Astrocyte (in vitro differentiated cells and primary cell): Measurements from ENCODE around the gene RAB37. TPM values are rescaled to one million over a fixed set of nuclear protein-coding genes. Genes with fewer than 3 reads are reported as not detected.

ENCODE experiments used
- DNase-seq: peaks from one replicate; pipeline ENCODE4 v3.0.0-alpha.2; 2010; ENCODE audit warnings: low read depth
- FAIRE-seq: peaks from 2 replicates; lab custom pipeline; 2011; peaks lifted over from hg19 to GRCh38; lab: Jason Lieb, UNC
- H2AFZ ChIP-seq: 2 replicates; pipeline ENCODE4 v1.6.0; 2012; ENCODE audit warnings: low read depth, low read length, inconsistent platforms
- H3K27ac ChIP-seq: 2 replicates; pipeline ENCODE4 v1.5.1; 2011; ENCODE audit warnings: low read depth, low read length, inconsistent platforms
- H3K27me3 ChIP-seq: 2 replicates; pipeline ENCODE4 v1.6.0; 2011; ENCODE audit warnings: low read length, inconsistent platforms; ENCODE audit not compliant: insufficient read depth
- H3K36me3 ChIP-seq: 2 replicates; pipeline ENCODE4 v1.5.1; 2011; ENCODE audit warnings: low read length, inconsistent platforms; ENCODE audit not compliant: insufficient read depth
- H3K4me1 ChIP-seq: 2 replicates; pipeline ENCODE4 v1.5.1; 2011; ENCODE audit warnings: low read length, inconsistent platforms; ENCODE audit not compliant: insufficient read depth
- H3K4me2 ChIP-seq: 2 replicates; pipeline ENCODE4 v1.6.0; 2012; ENCODE audit warnings: low read length, inconsistent platforms
- H3K4me3 ChIP-seq: 2 replicates; pipeline ENCODE4 v1.5.1; 2011; ENCODE audit warnings: low read depth, mild to moderate bottlenecking, low read length, inconsistent platforms; ENCODE audit not compliant: insufficient read depth
- H3K79me2 ChIP-seq: 2 replicates; pipeline ENCODE4 v1.6.0; 2012; ENCODE audit warnings: mild to moderate bottlenecking, low read length, inconsistent platforms; ENCODE audit not compliant: insufficient read depth
- H3K9ac ChIP-seq: 2 replicates; pipeline ENCODE4 v1.6.0; 2012; ENCODE audit warnings: mild to moderate bottlenecking, low read length, inconsistent platforms
- H3K9me3 ChIP-seq: 2 replicates; pipeline ENCODE4 v1.5.1; 2012; ENCODE audit warnings: low read depth, mild to moderate bottlenecking, low read length, inconsistent platforms; ENCODE audit not compliant: insufficient read depth
- H4K20me1 ChIP-seq: 2 replicates; pipeline ENCODE4 v1.6.0; 2012; ENCODE audit warnings: low read length, inconsistent platforms; ENCODE audit not compliant: insufficient read depth
- H3K27ac Mint-ChIP-seq: one replicate; pipeline ENCODE4 v1.8.0; 2021; ENCODE audit warnings: mild to moderate bottlenecking, mixed read lengths; ENCODE audit not compliant: unreplicated experiment
- H3K27me3 Mint-ChIP-seq: one replicate; pipeline ENCODE4 v1.8.0; 2021; ENCODE audit warnings: low read depth, mixed read lengths; ENCODE audit not compliant: unreplicated experiment
- H3K36me3 Mint-ChIP-seq: one replicate; pipeline ENCODE4 v1.8.0; 2021; ENCODE audit warnings: low read depth, mixed read lengths; ENCODE audit not compliant: unreplicated experiment
- H3K4me1 Mint-ChIP-seq: one replicate; pipeline ENCODE4 v1.8.0; 2021; ENCODE audit warnings: low read depth, mixed read lengths; ENCODE audit not compliant: unreplicated experiment
- H3K4me3 Mint-ChIP-seq: one replicate; pipeline ENCODE4 v1.8.0; 2021; ENCODE audit warnings: mild to moderate bottlenecking, moderate library complexity, mixed read lengths; ENCODE audit not compliant: unreplicated experiment
- H3K9me3 Mint-ChIP-seq: one replicate; pipeline ENCODE4 v1.8.0; 2021; ENCODE audit warnings: mild to moderate bottlenecking, mixed read lengths; ENCODE audit not compliant: unreplicated experiment
- EZH2 ChIP-seq: IDR thresholded peaks from 2 replicates; pipeline ENCODE4 v1.6.1; 2012; ENCODE audit warnings: mild to moderate bottlenecking, low read length, inconsistent platforms; ENCODE audit not compliant: insufficient read depth
- total RNA-seq: library from RNA; stranded (reverse); gene quantifications from 2 replicates; pipeline ENCODE4 v1.2.1, GENCODE V29; 2021
- TF ChIP-seq, protein P1 (sequence below): IDR thresholded peaks from 2 replicates; pipeline ENCODE4 v1.5.1; 2011; ENCODE audit warnings: low read depth, mild to moderate bottlenecking, inconsistent platforms, low read length, moderate library complexity; ENCODE audit not compliant: insufficient read depth

The RAB37 gene
- total RNA-seq, 1 donor from 2014 or later, result 0.77 TPM

GRCh38 chr17:74758848-74759168 is 21.8 kb downstream of the RAB37 start:
- Histone ChIP-seq H2AFZ (no peak overlapping the region), H4K20me1 (peaks cover 44% of the 10 kb centered on the region), H3K9ac (no peak overlapping the region), H3K4me2 (peak overlapping the region; percentile 18), H3K36me3 (no peaks in the 10 kb centered on the region), H3K4me3 (no peak overlapping the region), H3K4me1 (peaks cover 16% of the 10 kb centered on the region), H3K27me3 (no peaks in the 10 kb centered on the region), H3K79me2 (peaks cover 2% of the 10 kb centered on the region), H3K27ac (no peak overlapping the region), H3K9me3 (no peaks in the 10 kb centered on the region)
- Mint-ChIP-seq H3K4me1 (peaks cover 26% of the 10 kb centered on the region), H3K9me3 (no peaks in the 10 kb centered on the region), H3K27ac (no peak overlapping the region), H3K27me3 (no peaks in the 10 kb centered on the region), H3K4me3 (peak overlapping the region; percentile 27), H3K36me3 (no peaks in the 10 kb centered on the region)
- FAIRE-seq, result no peak
- no peak for DNase-seq
- TF ChIP-seq, protein P1, sequence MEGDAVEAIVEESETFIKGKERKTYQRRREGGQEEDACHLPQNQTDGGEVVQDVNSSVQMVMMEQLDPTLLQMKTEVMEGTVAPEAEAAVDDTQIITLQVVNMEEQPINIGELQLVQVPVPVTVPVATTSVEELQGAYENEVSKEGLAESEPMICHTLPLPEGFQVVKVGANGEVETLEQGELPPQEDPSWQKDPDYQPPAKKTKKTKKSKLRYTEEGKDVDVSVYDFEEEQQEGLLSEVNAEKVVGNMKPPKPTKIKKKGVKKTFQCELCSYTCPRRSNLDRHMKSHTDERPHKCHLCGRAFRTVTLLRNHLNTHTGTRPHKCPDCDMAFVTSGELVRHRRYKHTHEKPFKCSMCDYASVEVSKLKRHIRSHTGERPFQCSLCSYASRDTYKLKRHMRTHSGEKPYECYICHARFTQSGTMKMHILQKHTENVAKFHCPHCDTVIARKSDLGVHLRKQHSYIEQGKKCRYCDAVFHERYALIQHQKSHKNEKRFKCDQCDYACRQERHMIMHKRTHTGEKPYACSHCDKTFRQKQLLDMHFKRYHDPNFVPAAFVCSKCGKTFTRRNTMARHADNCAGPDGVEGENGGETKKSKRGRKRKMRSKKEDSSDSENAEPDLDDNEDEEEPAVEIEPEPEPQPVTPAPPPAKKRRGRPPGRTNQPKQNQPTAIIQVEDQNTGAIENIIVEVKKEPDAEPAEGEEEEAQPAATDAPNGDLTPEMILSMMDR, result no peak

DNA sequence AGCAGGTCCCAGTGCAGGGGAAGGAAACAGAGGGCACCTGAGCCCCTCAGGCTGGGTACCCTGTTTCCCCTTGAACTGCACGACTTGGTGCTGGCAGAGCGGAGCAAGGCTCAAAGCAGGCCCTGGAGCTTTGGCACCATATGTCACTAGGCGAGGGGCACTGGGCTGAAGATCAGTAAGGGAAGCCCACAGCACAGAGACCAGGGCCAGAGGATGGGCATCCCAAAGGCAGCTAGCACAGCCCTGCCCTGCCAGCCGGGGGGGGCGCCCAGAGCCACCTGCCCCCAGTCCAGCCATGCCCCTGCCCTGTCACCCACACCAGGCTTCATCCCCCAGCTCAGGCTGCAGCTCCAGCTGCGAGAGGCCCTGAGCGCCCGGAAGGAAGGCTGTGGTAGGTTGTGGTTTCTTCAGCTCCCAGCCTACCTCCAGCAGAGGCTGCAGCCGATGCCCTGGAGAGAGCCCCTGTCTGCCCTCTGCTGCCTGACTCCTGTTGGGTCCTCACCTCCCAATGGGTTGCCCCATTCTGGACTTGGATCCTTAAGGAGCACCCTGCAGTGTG is 22.3 kb downstream of the RAB37 start:
- H3K9me3 Mint-ChIP-seq, result no peaks in the 10 kb centered on the region
- H3K27ac Mint-ChIP-seq, result no peak overlapping the region
- H3K9ac ChIP-seq, result no peak overlapping the region
- H3K79me2 ChIP-seq, result peaks cover 2% of the 10 kb centered on the region
- H3K4me3 Mint-ChIP-seq, result peak overlapping the region; percentile 27
- FAIRE-seq, result no peak
- H3K36me3 ChIP-seq, result no peaks in the 10 kb centered on the region
- peaks cover 26% of the 10 kb centered on the region for H3K4me1 Mint-ChIP-seq
- no peak overlapping the region for H2AFZ ChIP-seq
- no peaks in the 10 kb centered on the region for H3K27me3 ChIP-seq
- no peak overlapping the region for H3K27ac ChIP-seq
- no peak overlapping the region for H3K4me2 ChIP-seq
- TF ChIP-seq EZH2, result no peak
- TF ChIP-seq, protein P1, result no peak
- H3K4me1 ChIP-seq, result peaks cover 16% of the 10 kb centered on the region
- H3K9me3 ChIP-seq, result no peaks in the 10 kb centered on the region
- H3K4me3 ChIP-seq, result no peak overlapping the region
- DNase-seq, result no peak
- no peaks in the 10 kb centered on the region for H3K27me3 Mint-ChIP-seq
- H3K36me3 Mint-ChIP-seq, result no peaks in the 10 kb centered on the region
- H4K20me1 ChIP-seq, result peaks cover 44% of the 10 kb centered on the region

- Histone ChIP-seq H2AFZ (no peak overlapping the region), H4K20me1 (peaks cover 42% of the 10 kb centered on the region), H3K36me3 (no peaks in the 10 kb centered on the region), H3K79me2 (peaks cover under 1% of the 10 kb centered on the region), H3K27ac (no peak overlapping the region), H3K4me3 (no peak overlapping the region), H3K9ac (peak overlapping the region; percentile 6), H3K9me3 (no peaks in the 10 kb centered on the region), H3K27me3 (no peaks in the 10 kb centered on the region), H3K4me2 (no peak overlapping the region), H3K4me1 (peaks cover 16% of the 10 kb centered on the region)
- Mint-ChIP-seq H3K4me1 (peaks cover 26% of the 10 kb centered on the region), H3K27ac (peak overlapping the region; percentile 62), H3K27me3 (no peaks in the 10 kb centered on the region), H3K9me3 (no peaks in the 10 kb centered on the region), H3K4me3 (no peak overlapping the region), H3K36me3 (no peaks in the 10 kb centered on the region)
- no peak for FAIRE-seq
- TF ChIP-seq EZH2, result no peak
- TF ChIP-seq, protein P1, result no peak
- DNase-seq, result no peak
Measured at GRCh38 chr17:74759941-74760340, 22.9 kb downstream of the RAB37 start.
